ENCODE data around the gene ITGA7. TPM values are rescaled to one million over a fixed set of nuclear protein-coding genes. Genes with fewer than 3 reads are reported as not detected.

Gene ITGA7
- total RNA-seq, 1 donor from 2014 or later, result 536 TPM

GRCh38 chr12:55720071-55720564 is 12.4 kb upstream of the ITGA7 start, which contains the start of gene RDH5:
Gene RDH5, plus strand, starts transcription at chr12:55720393. Its CDS starts 792 bp downstream, at chr12:55721185.
- DNase-seq (ENCODE audit: low spot score), result no peak

GRCh38 chr12:55719371-55719770 is 11.7 kb upstream of the ITGA7 start:
- no peak for DNase-seq (ENCODE audit: low spot score)

GRCh38 chr12:55718624-55719275 is 11.0 kb upstream of the ITGA7 start:
- DNase-seq (ENCODE audit: low spot score), result no peak

GRCh38 chr12:55718015-55718414 is 10.3 kb upstream of the ITGA7 start:
- DNase-seq (ENCODE audit: low spot score), result no peak

- no peak for DNase-seq (ENCODE audit: low spot score)
Measured at GRCh38 chr12:55717011-55718007, 9.6 kb upstream of the ITGA7 start.

GRCh38 chr12:55716582-55716957 is 8.9 kb upstream of the ITGA7 start:
- DNase-seq (ENCODE audit: low spot score), result no peak

GRCh38 chr12:55715833-55716581 is 8.3 kb upstream of the ITGA7 start, which contains the start of gene BLOC1S1:
Gene BLOC1S1, plus strand, starts transcription at chr12:55716046. Its CDS starts 6 bp downstream, at chr12:55716052.
- DNase-seq (ENCODE audit: low spot score), result peak; percentile 97

- no peak for DNase-seq (ENCODE audit: low spot score)
Measured at GRCh38 chr12:55715169-55715764, 7.6 kb upstream of the ITGA7 start.

- DNase-seq (ENCODE audit: low spot score), result no peak
Measured at GRCh38 chr12:55713721-55714120, 6.0 kb upstream of the ITGA7 start.

- DNase-seq (ENCODE audit: low spot score), result no peak
Measured at GRCh38 chr12:55712700-55713415, 5.2 kb upstream of the ITGA7 start.

- no peak for DNase-seq (ENCODE audit: low spot score)
Measured at GRCh38 chr12:55711786-55712553, 4.3 kb upstream of the ITGA7 start.

- DNase-seq (ENCODE audit: low spot score), result no peak
Measured at GRCh38 chr12:55708695-55709233, 1.1 kb upstream of the ITGA7 start.

GRCh38 chr12:55707219-55707671 is 459 bp downstream of the ITGA7 start:
- no peak for DNase-seq (ENCODE audit: low spot score)

GRCh38 chr12:55706568-55707218 is 1.0 kb downstream of the ITGA7 start:
- no peak for DNase-seq (ENCODE audit: low spot score)

- DNase-seq (ENCODE audit: low spot score), result no peak
Measured at GRCh38 chr12:55705782-55706402, 1.8 kb downstream of the ITGA7 start.

GRCh38 chr12:55704824-55705718 is 2.6 kb downstream of the ITGA7 start:
- no peak for DNase-seq (ENCODE audit: low spot score)
